Tibial artery (tissue), 4 donors: Measurements from ENCODE around the gene HIVEP1.

Experiments used
- DNase-seq, 2 donors: peaks; one replicate each; pipeline ENCODE4 v3.0.0-alpha.2; 2019
- H3K27ac ChIP-seq, 2 donors: fragments of 200-600 bp; sonication (generic) in 1 of 2; 1 replicate in 1 of 2; 2 replicates in 1 of 2; pipeline ENCODE4 v1.5.1; 2018 to 2019; ENCODE audit warnings: mild to moderate bottlenecking in 1 of 2
- H3K27me3 ChIP-seq, 2 donors: fragments of 200-600 bp; sonication (generic) in 1 of 2; one replicate each; pipeline versions ENCODE4 v1.5.1 to v1.6.0; 2016 to 2019
- H3K36me3 ChIP-seq, 3 donors: fragments of 200-600 bp; sonication (generic) in 2 of 3; one replicate each; pipeline ENCODE4 v1.5.1; 2016 to 2019; ENCODE audit warnings: mild to moderate bottlenecking in 2 of 3
- H3K4me1 ChIP-seq, 4 donors: fragments of 200-600 bp; sonication (generic) in 2 of 4; 1 replicate in 3 of 4; 2 replicates in 1 of 4; pipeline ENCODE4 v1.5.1; 2016 to 2019
- H3K4me3 ChIP-seq, 2 donors: fragments of 200-600 bp; sonication (generic) in 1 of 2; 1 replicate in 1 of 2; 2 replicates in 1 of 2; pipeline ENCODE4 v1.5.1; 2018 to 2019; ENCODE audit warnings: mild to moderate bottlenecking in 2 of 2
- H3K9me3 ChIP-seq, 3 donors: fragments of 200-600 bp; sonication (generic) in 1 of 3; one replicate each; pipeline ENCODE4 v1.5.1; 2016 to 2019
- CTCF ChIP-seq, 2 experiments: fragments of 200-600 bp in 1 of 2; fragments of 450-650 bp in 1 of 2; IDR thresholded peaks; one replicate each; pipeline ENCODE4 v1.5.1; 2017 to 2019; ENCODE audit warnings: antibody characterized with exemption in 2 of 2, mild to moderate bottlenecking in 1 of 2, moderate library complexity in 1 of 2
- intact Hi-C: fragments of 100-400 bp; cut with DNase I; formaldehyde crosslinking; loops from one replicate; pipeline ENCODE4 v1.15.0; 2023; ENCODE audit warnings: low total_unique reads

The HIVEP1 gene

DNA sequence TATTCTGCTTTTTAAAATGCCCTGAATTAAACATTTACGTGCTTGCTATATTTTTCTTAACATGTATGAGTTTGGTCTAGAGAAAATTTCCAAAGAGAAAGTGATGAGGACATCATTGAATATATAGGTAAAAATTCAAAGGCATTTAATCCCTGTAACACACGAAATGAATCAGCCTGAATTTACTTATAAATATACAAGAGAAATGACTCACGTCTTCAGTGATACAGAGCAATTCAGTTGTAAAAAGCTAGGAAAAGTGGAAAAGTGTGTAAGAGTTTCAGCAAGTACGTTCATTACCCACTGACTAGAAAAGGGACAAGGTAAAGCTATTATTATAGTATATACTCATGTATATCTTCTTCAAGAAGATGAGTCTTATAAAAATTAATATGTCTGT lies 124.8 kb downstream of the HIVEP1 start:
- Histone ChIP-seq H3K4me3 (no peak overlapping the region), H3K9me3 (no peaks in the 10 kb centered on the region), H3K36me3 (peaks cover 15 to 30% (median 19%) of the 10 kb centered on the region in 3 donors), H3K4me1 (peaks cover 0 to 20% (median 2%) of the 10 kb centered on the region in 4 donors), H3K27ac (no peak overlapping the region), H3K27me3 (no peaks in the 10 kb centered on the region)
- no peak for DNase-seq
- intact Hi-C loops, result no loop called here
- TF ChIP-seq CTCF (IDR thresholded peaks at IDR 0.05), result no peak

- H3K9me3 ChIP-seq, result no peaks in the 10 kb centered on the region
- H3K27ac ChIP-seq, result no peak overlapping the region
- peaks cover 0 to 18% (median 2%) of the 10 kb centered on the region in 4 donors for H3K4me1 ChIP-seq
- intact Hi-C loops, result no loop called here
- TF ChIP-seq CTCF (IDR thresholded peaks at IDR 0.05), result no peak
- peaks cover 15 to 30% (median 19%) of the 10 kb centered on the region in 3 donors for H3K36me3 ChIP-seq
- peak in 1 of 2 donors; percentile 73 for DNase-seq
- no peak overlapping the region for H3K4me3 ChIP-seq
- H3K27me3 ChIP-seq, result no peaks in the 10 kb centered on the region
Observed at GRCh38 chr6:12137480-12137879, 125.4 kb downstream of the HIVEP1 start.

GRCh38 chr6:12138381-12138780 lies 126.3 kb downstream of the HIVEP1 start:
- Histone ChIP-seq H3K27ac (no peak overlapping the region), H3K4me1 (peaks cover 0 to 18% (median 2%) of the 10 kb centered on the region in 4 donors), H3K4me3 (no peak overlapping the region), H3K9me3 (no peaks in the 10 kb centered on the region), H3K36me3 (peaks cover 15 to 30% (median 19%) of the 10 kb centered on the region in 3 donors), H3K27me3 (no peaks in the 10 kb centered on the region)
- no peak for TF ChIP-seq CTCF (IDR thresholded peaks at IDR 0.05)
- no peak for DNase-seq
- intact Hi-C loops, result no loop called here

- no peak for TF ChIP-seq CTCF (IDR thresholded peaks at IDR 0.05)
- peaks cover 0 to 18% (median 2%) of the 10 kb centered on the region in 4 donors for H3K4me1 ChIP-seq
- no peaks in the 10 kb centered on the region for H3K27me3 ChIP-seq
- H3K27ac ChIP-seq, result no peak overlapping the region
- DNase-seq, result no peak
- peaks cover 15 to 30% (median 19%) of the 10 kb centered on the region in 3 donors for H3K36me3 ChIP-seq
- H3K9me3 ChIP-seq, result no peaks in the 10 kb centered on the region
- H3K4me3 ChIP-seq, result no peak overlapping the region
- intact Hi-C loops, result no loop called here
Observed at GRCh38 chr6:12138936-12139335, 126.8 kb downstream of the HIVEP1 start.

DNA sequence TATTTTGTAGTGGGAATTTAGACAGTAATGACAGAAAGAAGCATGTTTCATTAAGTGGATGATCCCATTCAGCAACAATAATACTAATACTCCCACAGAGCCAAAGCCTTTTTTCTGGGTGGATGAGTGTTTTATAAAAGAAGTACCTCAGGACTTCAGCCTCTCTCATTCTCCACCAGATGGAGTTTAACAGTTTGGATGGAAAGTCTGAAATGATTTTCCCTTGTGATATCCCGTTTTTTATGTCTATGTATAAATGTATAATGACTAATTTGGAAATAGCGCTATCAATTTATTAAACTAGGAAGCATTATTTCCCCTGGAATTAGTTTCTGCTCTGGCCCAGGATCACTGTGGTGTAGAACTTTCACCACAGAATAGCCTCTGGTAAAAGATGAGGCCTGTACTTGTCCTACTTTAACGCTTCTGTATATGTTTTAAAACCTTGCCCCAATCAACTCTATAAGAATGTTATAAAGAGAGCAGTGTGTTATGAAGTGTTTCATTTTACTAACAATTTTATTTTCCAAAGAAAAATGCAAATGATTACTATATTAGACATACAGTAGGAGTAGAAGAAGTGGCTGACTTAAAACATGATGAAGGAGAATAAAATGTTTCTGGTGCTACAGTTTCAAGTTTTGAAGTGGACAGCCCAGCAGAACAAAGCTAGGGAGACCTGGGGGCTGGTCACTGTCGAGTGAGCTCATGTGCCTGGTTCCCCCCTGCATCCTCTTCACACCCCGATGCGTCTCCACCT lies 135.6 kb downstream of the HIVEP1 start:
- Histone ChIP-seq H3K9me3 (no peaks in the 10 kb centered on the region), H3K27me3 (no peaks in the 10 kb centered on the region), H3K4me1 (peaks cover 0 to 7% (median 0%) of the 10 kb centered on the region in 4 donors), H3K27ac (no peak overlapping the region), H3K4me3 (no peak overlapping the region), H3K36me3 (no peaks in the 10 kb centered on the region)
- TF ChIP-seq CTCF (IDR thresholded peaks at IDR 0.05), result peak in 1 of 2 experiments; percentile 31
- no peak for DNase-seq
- intact Hi-C loops, result no loop called here
